GM18517 (cell line): ENCODE data around the gene CEP85L.
A peak's percentile ranks its signal among the peaks of the same experiment; 100 is the strongest.

ENCODE experiments used
- ATAC-seq: cut with Tn5 transposase; IDR thresholded peaks from one replicate; pipeline ENCODE4 v1.9.1; 2021; ENCODE audit warnings: mild to moderate bottlenecking, moderate library complexity; ENCODE audit not compliant: unreplicated experiment

CEP85L gene

DNA sequence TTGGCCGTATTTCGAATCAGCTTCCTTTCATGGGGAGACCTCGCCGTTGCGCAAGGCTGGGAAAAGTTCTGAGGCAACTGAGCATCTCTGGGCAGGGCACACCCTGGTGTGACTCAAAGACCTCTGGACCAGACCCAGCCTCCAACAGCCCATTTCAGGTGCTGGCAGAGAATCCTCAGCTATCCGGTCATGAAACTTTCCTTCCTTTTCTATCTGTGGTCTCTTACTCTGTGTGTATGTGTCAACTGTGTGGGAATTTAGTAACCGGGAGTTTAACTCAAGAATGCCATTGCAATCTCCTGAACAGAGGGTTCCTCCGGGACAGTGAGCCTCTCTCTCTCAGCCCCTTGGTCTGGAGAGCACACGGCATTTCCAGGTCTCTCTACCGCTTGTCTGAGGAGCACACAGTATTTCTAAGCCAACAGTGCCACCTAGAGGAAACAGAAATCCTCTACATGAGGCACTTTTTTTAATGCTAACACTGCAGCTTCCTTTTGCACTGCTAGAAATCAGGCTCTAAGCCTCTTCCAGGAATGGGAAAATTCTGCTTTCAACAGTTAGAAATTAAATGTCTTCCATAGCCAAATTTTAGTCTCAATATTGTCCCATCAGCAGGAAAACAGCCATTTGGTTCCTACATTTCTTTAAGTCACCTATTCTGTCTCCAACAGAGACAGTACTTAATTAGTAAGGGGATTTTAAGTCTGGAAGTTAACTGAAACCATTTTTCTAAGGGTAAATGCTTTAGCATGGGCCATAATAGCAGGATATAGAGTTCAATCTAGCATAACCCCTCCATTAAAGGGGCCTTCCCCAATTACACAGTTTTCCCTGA, 70.6 kb downstream of the CEP85L start:
- ATAC-seq, result no peak

GRCh38 chr6:118579786-118580185, 71.6 kb downstream of the CEP85L start:
- no peak for ATAC-seq

DNA sequence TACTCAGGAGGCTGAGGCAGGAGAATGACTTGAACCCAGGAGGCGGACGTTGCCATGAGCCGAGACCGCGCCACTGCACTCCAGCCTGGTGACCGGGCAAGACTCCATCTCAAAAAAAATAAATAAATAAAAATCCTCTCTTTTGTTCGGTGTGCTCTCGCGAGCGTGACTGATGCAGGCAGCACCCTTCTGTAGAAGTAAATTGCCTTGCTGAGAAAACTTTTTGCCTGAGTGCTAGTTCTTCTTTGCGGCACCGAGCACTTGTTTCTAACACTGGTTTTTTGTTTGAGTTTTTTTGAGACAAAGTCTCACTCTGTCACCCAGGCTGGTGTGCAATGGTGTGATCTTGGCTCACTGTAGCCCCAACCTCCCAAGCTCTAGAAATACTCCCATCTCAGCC, 72.8 kb downstream of the CEP85L start:
- ATAC-seq, result no peak

- no peak for ATAC-seq
Measured at GRCh38 chr6:118577972-118578371, 73.4 kb downstream of the CEP85L start.

DNA sequence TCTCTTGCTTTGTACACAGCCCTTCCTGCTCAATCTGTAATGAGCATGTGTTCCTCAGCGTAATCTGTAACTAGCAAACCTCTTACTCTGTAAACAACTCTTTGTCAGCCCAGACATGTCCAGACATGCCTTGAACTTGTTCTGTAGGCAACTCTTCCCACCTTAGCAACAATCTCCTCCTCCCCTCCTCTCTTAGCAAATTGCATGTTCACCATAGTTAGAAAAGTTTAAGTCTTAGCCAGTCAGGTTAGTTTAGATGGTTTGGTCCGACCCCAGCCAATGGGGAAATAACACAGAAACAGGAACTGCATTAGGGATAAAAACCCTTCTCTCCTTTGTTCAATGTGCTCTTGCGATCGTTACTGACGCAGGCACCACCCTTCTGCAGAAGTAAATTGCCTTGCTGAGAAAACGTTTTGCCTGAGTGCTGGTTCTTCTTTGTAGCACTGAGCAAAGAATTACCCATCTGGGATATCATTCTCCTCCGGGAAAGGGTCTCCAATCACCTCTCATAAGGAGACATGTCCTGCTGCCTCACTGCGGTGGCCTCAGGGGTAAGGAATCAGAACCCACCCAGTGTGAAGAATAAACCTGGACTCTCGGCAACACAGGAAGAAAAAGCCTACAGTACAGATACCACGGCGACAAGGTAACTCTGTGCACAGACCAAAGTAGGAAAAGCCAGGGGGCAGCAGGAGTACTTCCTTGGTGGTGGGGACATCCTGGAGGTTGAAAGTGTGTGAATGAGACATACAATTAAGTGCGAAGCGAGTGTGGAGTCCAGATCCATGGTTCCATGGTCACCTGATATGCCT, 77.1 kb downstream of the CEP85L start:
- ATAC-seq, result no peak

DNA sequence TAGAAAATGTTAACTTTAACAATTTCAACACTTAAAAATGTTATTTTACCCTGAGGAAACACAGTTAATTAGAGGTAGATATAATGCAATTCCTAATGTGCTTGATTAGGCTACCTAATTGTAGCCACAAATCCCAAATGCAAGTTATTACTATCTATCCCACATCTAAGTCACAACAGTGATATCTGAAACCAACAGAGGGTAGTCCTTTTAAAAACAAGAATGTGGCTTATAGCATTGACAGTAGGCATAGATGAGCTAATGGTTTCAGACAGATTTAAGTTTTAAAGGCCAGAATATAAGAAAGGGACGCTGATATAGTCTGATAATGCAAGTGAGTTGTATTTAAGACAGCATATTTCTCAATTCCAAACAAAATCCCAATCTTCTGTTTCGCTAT, 80.3 kb downstream of the CEP85L start:
- ATAC-seq, result no peak

- no peak for ATAC-seq
Measured at GRCh38 chr6:118569498-118569897, 81.9 kb downstream of the CEP85L start.

DNA sequence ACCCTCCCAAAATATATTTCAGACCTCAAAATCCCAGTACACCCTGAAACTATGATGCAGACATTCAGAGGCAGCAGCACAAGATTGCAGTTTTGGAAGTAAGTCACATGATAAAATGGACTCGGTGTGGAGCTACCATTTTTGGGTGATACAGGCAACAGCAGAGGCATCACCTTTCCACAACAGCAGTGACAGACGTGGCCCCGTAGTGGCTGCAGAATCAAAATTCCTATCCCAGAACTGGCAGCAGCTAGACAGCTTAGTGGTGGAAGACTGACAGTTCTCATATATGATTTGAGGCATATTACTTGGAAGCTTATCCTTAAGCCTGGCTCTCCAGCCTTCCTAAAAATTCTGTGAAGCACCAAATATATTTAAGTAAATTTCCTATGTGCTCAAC, 83.4 kb downstream of the CEP85L start:
- no peak for ATAC-seq

DNA sequence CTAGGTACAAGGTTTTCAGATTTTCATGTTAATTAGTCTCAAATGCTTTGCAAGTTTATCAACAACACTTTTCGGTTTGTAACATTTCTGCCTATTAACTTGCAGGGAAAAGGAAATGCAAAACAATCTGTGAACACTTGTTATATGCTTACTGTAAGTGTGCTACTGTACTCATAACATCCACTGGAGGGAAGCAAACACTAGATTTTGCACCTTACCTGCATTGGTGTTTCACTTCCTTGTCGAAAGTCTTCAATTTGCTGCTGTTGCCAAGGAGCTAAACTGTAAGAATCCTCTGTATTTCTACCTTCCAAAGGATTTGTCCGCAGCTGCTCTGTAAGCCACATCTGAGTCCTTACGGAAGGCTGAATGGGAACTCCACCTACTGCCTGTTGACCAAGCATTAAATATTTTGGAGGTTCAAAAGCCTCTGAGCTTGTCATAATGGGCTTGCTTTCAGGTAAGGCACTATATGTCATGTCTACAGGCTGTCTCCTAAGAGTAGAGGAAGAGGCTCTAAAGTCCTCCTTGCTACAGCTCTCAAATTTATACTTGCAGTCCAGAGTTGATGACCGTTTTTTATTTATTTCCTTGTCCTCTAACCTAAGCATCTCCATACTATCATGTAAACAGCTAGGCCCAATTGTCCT, 86.0 kb downstream of the CEP85L start:
- ATAC-seq, result peak; percentile 99

DNA sequence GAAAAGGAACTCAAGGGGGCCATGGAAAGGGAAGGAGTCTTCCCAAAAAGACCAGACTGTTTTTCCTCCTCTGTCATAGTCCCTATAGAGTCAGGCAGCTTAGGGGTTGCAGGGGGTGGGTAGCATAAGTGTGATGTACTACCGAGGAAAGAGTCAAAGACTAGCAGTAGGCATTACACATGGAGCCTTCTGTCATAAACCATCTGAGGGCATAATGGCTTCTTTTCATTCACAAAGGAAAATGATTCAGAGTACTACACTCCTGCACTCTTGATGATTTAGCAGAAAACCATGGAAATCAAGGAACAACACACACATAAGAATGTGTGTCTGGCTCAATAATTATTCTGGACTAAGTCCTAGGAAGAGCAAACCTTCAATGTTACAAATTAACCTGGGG, 88.4 kb downstream of the CEP85L start:
- no peak for ATAC-seq

DNA sequence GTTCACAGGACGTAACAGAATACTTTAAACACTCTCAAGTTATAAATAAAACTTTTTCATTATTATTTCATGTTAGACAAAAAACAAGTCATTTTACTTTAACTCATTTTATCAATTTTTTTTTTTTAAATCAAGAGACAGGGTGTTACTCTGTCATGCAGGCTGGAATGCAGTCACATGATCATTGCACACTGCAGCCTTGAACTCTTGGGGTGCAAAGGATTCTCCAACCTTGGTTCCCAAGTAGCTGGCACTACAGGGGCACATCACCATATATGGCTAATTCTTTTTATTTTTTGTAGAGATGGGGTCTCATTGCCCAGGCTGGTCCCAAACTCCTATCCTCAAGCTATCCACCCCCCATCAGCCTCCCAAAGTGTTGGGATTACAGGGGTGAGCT, 89.1 kb downstream of the CEP85L start:
- ATAC-seq, result no peak

DNA sequence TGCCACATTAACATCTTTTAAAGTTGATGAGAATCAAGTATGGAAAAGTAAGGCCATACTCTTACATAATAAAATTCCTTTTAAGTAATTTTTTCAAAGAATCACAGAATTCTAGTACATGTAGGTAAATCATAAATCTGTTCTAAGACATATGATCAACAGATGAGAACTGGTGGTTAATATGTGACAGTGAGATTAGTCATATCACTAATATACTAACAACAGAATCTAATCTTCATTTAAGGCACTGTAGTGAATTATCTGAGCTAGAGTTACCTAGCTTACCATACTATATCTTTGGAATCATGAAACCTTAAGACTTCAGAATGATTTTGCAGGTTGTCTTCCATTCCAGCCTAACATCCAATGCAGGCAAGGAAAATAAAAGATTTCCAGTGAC, 91.7 kb downstream of the CEP85L start:
- peak; percentile 67 for ATAC-seq

DNA sequence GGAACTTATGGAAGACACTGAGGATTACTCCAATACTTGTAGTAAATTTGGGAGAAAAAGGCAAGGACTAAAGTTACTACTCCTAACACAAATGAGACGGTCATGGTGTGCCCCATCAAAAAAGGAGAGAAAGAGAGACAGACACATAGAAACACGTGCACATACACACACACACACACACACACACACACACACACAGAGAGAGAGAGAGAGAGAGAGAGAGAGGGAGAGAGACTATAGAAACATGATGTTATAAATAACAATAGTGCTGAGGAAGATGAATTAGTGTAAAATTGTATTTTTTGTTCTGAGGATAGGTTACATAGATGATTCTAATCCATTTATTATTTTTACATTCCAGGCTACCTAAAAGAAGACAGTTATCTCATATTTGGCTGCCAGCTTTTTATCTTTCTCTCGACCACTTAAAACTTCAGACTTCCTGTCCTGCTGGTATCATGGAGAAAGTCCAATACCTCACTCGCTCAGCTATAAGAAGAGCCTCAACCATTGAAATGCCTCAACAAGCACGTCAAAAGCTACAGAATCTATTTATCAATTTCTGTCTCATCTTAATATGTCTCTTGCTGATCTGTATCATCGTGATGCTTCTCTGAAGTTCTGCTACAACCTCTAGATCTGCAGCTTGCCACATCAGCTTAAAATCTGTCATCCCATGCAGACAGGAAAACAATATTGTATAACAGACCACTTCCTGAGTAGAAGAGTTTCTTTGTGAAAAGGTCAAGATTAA, 92.8 kb downstream of the CEP85L start:
- ATAC-seq, result peak; percentile 44

DNA sequence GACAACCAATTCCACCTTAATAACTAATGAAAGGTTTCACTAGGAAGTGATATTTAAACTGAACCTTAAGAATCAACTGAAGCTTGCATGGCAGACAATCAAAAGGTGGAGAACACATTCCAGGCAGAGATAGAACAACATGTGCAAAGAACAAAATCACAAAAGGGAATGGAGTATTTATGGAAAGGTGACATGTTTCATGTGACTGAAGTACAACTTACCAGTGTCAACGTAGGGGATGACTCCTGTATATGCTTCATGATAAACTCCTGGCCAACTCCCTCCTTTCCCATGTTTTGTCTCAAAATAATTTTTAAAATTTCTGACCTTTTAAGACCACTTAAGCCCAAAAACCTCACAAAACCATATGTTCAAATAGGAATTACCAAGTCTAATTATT, 96.7 kb downstream of the CEP85L start:
- ATAC-seq, result no peak

GRCh38 chr6:118553132-118553531, 98.3 kb downstream of the CEP85L start:
- no peak for ATAC-seq

DNA sequence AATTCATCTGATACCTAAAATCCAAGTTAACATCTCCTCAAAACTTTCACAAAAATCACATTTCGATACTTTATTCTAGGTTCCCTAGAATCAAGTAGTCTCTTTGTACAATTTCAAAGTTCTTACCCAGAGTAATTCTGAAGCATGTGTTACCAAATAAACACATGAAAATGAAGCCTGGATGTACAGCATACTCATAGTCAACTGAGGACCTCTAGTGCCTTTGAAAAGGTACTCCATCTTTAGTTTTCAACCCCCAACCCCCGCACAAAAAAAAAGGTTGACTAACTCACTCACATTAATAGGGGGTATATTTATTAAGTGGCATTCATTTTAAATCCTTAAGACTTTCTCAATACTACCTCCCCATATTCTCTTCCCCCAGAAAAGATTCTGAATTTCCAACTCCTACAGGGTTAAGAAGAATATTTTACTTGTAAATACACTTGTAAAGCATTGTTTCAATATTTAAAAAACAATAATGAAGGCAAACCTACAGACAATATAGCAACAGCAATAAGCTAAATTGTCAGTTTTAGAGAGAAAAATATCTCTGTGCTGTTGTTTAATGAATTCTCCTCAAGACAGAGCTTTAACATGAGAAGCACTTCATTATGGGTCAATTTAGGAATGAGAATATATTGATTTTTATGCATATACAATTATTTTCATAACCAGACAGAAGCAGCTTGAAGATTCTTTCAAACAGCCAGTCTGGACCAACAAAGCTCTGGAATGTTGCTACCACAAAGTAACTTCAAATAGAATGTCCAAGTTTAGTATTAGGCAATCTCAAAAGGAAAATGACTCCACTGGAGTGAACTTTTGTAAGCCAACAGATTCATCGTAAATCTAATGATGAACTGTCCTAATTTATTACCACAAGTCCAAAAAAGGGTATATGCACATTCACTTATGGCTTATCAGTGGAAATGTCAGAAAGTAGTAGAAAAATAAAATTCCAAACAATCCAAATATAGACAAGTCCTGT, 100.0 kb downstream of the CEP85L start:
- ATAC-seq, result peak; percentile 92

DNA sequence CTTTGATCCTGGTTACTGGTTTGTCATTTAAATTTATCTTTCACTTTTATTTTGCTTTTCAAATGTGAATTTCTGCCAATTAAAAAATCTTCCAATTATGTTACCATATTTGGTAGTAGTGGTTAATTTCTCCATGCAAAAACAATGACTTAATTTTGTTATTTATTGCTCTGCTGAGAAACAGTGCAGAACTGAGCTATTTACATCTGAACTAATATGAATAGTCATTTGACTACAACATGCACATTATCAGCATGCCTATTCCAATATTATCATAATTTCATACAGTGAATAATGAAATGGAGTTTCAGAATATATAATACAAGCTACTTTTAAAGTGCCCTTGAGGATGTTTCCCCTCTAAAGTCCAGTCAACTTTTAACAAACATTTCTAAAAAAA, 102.8 kb downstream of the CEP85L start:
- no peak for ATAC-seq

DNA sequence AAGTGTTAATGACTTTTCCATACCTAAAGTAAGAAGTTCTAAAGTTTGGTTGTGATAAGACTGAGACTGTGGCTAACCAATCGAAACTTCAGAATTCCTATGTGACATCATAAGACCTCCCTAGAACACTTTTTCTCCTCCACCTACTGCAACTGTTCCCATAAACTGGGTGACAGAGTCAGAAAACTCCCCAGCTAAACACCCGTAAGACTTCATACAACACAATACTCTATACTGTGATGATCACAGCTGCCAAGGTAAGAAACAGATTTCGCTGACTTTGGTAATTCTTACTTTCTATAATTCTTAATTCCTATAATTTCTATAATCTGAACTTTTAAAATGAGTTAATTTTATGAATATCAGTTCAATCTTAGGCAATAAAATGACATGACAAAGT, 103.3 kb downstream of the CEP85L start, which contains the start of gene PLN:
TSS of gene PLN (plus strand) at position 161 of the 400 bp plus-strand sequence. CDS start 10,626 bp downstream, outside the sequence.
- ATAC-seq, result no peak

GRCh38 chr6:118546880-118547218, 104.5 kb downstream of the CEP85L start:
- ATAC-seq, result no peak
